Measurements from ENCODE around the gene CNTNAP2. TPM values are rescaled to one million over a fixed set of nuclear protein-coding genes. Genes with fewer than 3 reads are reported as not detected.

The CNTNAP2 gene
- total and polyA plus RNA-seq, 4 donors = 41.3 to 127 (median 67.8) TPM

GRCh38 chr7:147861058-147861716 lies 1744.6 kb downstream of the CNTNAP2 start:
- no peaks in the 10 kb centered on the region for H3K4me1 ChIP-seq (ENCODE audit: control insufficient read depth, insufficient read depth, low read length)
- H3K27me3 ChIP-seq (ENCODE audit: control insufficient read depth, insufficient read depth, low read length) = no peaks in the 10 kb centered on the region
- peak in 1 of 6 donors; percentile 41 for DNase-seq (ENCODE audit: low read depth in 4 of 6, low spot score in 6 of 6)
- H3K27ac ChIP-seq (ENCODE audit: low read depth, low read length) = no peak overlapping the region
- H3K36me3 ChIP-seq (ENCODE audit: control insufficient read depth, insufficient read depth, low read length) = no peaks in the 10 kb centered on the region
- H3K4me3 ChIP-seq (ENCODE audit: low read depth, low read length) = no peak overlapping the region
- WGBS (ENCODE audit: insufficient coverage) = no CpG with 5 or more reads among the region's 1 CpG
- H3K9me3 ChIP-seq (ENCODE audit: control insufficient read depth, insufficient read depth, low read length) = no peaks in the 10 kb centered on the region

- no peak overlapping the region for H3K4me3 ChIP-seq (ENCODE audit: low read depth, low read length)
- H3K27me3 ChIP-seq (ENCODE audit: control insufficient read depth, insufficient read depth, low read length) = no peaks in the 10 kb centered on the region
- WGBS (ENCODE audit: insufficient coverage) = no CpG with 5 or more reads among the region's 6 CpGs
- no peaks in the 10 kb centered on the region for H3K9me3 ChIP-seq (ENCODE audit: control insufficient read depth, insufficient read depth, low read length)
- no peak for DNase-seq (ENCODE audit: low read depth in 4 of 6, low spot score in 6 of 6)
- no peaks in the 10 kb centered on the region for H3K4me1 ChIP-seq (ENCODE audit: control insufficient read depth, insufficient read depth, low read length)
- no peaks in the 10 kb centered on the region for H3K36me3 ChIP-seq (ENCODE audit: control insufficient read depth, insufficient read depth, low read length)
- H3K27ac ChIP-seq (ENCODE audit: low read depth, low read length) = no peak overlapping the region
These were observed 1745.3 kb downstream of the CNTNAP2 start for GRCh38 chr7:147861945-147862344.

DNA sequence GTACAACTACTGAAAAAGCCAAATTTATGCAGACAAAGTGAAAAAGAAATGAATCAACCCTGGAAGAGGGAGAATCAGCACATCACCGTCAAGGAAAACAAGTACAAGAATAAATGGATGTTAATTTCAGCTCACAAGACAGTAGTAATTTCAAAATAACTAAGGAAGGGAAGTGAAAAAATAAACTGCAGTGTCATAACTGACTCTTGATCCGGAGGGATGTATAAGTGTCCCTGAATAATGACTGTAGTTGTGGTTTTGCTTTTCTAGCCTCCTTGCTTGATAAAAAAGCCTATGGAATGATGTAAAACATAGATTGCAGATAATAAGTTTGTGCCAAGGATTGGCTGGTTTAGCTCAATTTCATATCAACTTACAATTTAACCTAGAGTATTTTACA lies 1752.9 kb downstream of the CNTNAP2 start:
- WGBS (ENCODE audit: insufficient coverage) = no CpG with 5 or more reads among the region's 2 CpGs
- no peaks in the 10 kb centered on the region for H3K4me1 ChIP-seq (ENCODE audit: control insufficient read depth, insufficient read depth, low read length)
- no peak overlapping the region for H3K4me3 ChIP-seq (ENCODE audit: low read depth, low read length)
- no peaks in the 10 kb centered on the region for H3K27me3 ChIP-seq (ENCODE audit: control insufficient read depth, insufficient read depth, low read length)
- no peak for DNase-seq (ENCODE audit: low read depth in 4 of 6, low spot score in 6 of 6)
- H3K36me3 ChIP-seq (ENCODE audit: control insufficient read depth, insufficient read depth, low read length) = no peaks in the 10 kb centered on the region
- H3K27ac ChIP-seq (ENCODE audit: low read depth, low read length) = no peak overlapping the region
- H3K9me3 ChIP-seq (ENCODE audit: control insufficient read depth, insufficient read depth, low read length) = no peaks in the 10 kb centered on the region

DNA sequence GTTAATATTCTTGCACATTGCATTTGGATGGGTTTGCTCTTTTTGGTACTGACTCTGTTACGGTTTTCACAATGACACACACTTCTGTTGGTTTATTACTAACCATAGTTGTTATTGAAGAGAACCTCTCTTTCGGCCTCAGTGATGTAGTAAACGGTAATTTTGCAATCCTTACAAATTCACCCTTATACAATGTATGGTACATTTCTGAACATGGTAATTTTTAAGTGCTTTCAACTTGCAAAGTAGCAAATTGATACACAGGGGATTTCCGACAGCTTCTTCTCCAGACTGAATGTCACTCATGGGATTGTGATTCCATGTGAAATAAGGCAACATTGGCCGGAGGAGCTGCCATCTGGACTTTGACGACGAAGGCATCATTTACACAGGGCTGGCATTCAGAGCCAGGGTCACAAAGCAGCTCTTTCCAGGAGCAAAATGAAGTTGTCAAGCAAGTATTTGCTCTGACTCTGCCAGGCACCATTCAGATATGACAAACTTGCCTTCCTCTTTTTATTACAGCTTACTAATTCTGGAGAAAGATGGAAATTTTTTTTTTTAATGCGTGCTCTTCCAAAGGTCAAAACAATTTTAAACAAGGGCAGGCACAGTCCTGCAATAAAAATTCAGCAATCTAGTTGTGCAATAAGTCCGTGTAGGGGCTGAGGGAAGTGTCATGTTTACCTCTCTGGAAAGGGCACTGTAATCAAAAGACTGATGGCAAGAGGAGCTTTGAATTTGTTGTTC lies 1762.5 kb downstream of the CNTNAP2 start:
- 21% methylated on average over 4 of the region's 9 CpGs for WGBS (ENCODE audit: insufficient coverage)
- no peak overlapping the region for H3K27ac ChIP-seq (ENCODE audit: low read depth, low read length)
- no peaks in the 10 kb centered on the region for H3K27me3 ChIP-seq (ENCODE audit: control insufficient read depth, insufficient read depth, low read length)
- H3K4me3 ChIP-seq (ENCODE audit: low read depth, low read length) = no peak overlapping the region
- no peaks in the 10 kb centered on the region for H3K36me3 ChIP-seq (ENCODE audit: control insufficient read depth, insufficient read depth, low read length)
- H3K9me3 ChIP-seq (ENCODE audit: control insufficient read depth, insufficient read depth, low read length) = no peaks in the 10 kb centered on the region
- peak in 2 of 6 donors; percentile 38 to 66 for DNase-seq (ENCODE audit: low read depth in 4 of 6, low spot score in 6 of 6)
- H3K4me1 ChIP-seq (ENCODE audit: control insufficient read depth, insufficient read depth, low read length) = no peaks in the 10 kb centered on the region

GRCh38 chr7:147885869-147886268 lies 1769.3 kb downstream of the CNTNAP2 start:
- Histone ChIP-seq H3K36me3 (ENCODE audit: control insufficient read depth, insufficient read depth, low read length) (no peaks in the 10 kb centered on the region), H3K9me3 (ENCODE audit: control insufficient read depth, insufficient read depth, low read length) (no peaks in the 10 kb centered on the region), H3K27ac (ENCODE audit: low read depth, low read length) (no peak overlapping the region), H3K4me3 (ENCODE audit: low read depth, low read length) (no peak overlapping the region), H3K4me1 (ENCODE audit: control insufficient read depth, insufficient read depth, low read length) (no peaks in the 10 kb centered on the region), H3K27me3 (ENCODE audit: control insufficient read depth, insufficient read depth, low read length) (no peaks in the 10 kb centered on the region)
- DNase-seq (ENCODE audit: low read depth in 4 of 6, low spot score in 6 of 6) = no peak
- 94% methylated on average over 5 of the region's 5 CpGs for WGBS (ENCODE audit: insufficient coverage)

GRCh38 chr7:147894271-147894670 lies 1777.7 kb downstream of the CNTNAP2 start:
- Histone ChIP-seq H3K4me1 (ENCODE audit: control insufficient read depth, insufficient read depth, low read length) (no peaks in the 10 kb centered on the region), H3K4me3 (ENCODE audit: low read depth, low read length) (no peak overlapping the region), H3K27ac (ENCODE audit: low read depth, low read length) (no peak overlapping the region), H3K36me3 (ENCODE audit: control insufficient read depth, insufficient read depth, low read length) (no peaks in the 10 kb centered on the region), H3K27me3 (ENCODE audit: control insufficient read depth, insufficient read depth, low read length) (no peaks in the 10 kb centered on the region), H3K9me3 (ENCODE audit: control insufficient read depth, insufficient read depth, low read length) (no peaks in the 10 kb centered on the region)
- 39% methylated on average over 2 of the region's 4 CpGs for WGBS (ENCODE audit: insufficient coverage)
- peak in 1 of 6 donors; percentile 53 for DNase-seq (ENCODE audit: low read depth in 4 of 6, low spot score in 6 of 6)

- Histone ChIP-seq H3K9me3 (ENCODE audit: control insufficient read depth, insufficient read depth, low read length) (no peaks in the 10 kb centered on the region), H3K4me3 (ENCODE audit: low read depth, low read length) (no peak overlapping the region), H3K4me1 (ENCODE audit: control insufficient read depth, insufficient read depth, low read length) (no peaks in the 10 kb centered on the region), H3K27me3 (ENCODE audit: control insufficient read depth, insufficient read depth, low read length) (no peaks in the 10 kb centered on the region), H3K27ac (ENCODE audit: low read depth, low read length) (no peak overlapping the region), H3K36me3 (ENCODE audit: control insufficient read depth, insufficient read depth, low read length) (no peaks in the 10 kb centered on the region)
- 100% methylated on average over 3 of the region's 7 CpGs for WGBS (ENCODE audit: insufficient coverage)
- DNase-seq (ENCODE audit: low read depth in 4 of 6, low spot score in 6 of 6) = no peak
These were observed 1779.5 kb downstream of the CNTNAP2 start for GRCh38 chr7:147896121-147896520.

GRCh38 chr7:147903536-147904218 lies 1787.1 kb downstream of the CNTNAP2 start:
- Histone ChIP-seq H3K4me1 (ENCODE audit: control insufficient read depth, insufficient read depth, low read length) (peaks cover 4% of the 10 kb centered on the region), H3K4me3 (ENCODE audit: low read depth, low read length) (no peak overlapping the region), H3K36me3 (ENCODE audit: control insufficient read depth, insufficient read depth, low read length) (no peaks in the 10 kb centered on the region), H3K27ac (ENCODE audit: low read depth, low read length) (no peak overlapping the region), H3K9me3 (ENCODE audit: control insufficient read depth, insufficient read depth, low read length) (peaks cover 3% of the 10 kb centered on the region), H3K27me3 (ENCODE audit: control insufficient read depth, insufficient read depth, low read length) (no peaks in the 10 kb centered on the region)
- 66% methylated on average over 12 of the region's 13 CpGs for WGBS (ENCODE audit: insufficient coverage)
- DNase-seq (ENCODE audit: low read depth in 4 of 6, low spot score in 6 of 6) = no peak

DNA sequence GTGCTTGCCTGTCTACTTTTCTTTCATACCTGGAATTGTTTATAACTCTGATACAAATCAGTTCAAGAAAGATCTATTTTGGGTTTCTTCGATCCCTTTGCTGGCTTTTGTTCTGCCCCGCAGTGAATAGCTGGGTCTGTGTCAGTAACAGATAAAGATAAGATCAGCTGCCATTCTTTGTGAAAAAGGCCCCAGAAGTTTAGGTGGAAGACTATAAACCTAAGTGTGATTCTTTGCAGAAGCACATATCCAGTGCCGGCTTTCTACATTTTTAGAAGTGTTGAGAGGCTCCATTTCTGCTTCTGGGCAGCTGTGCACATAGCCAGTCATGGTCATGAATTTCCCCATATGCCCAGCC lies 1787.6 kb downstream of the CNTNAP2 start:
- Histone ChIP-seq H3K4me1 (ENCODE audit: control insufficient read depth, insufficient read depth, low read length) (peaks cover 4% of the 10 kb centered on the region), H3K27ac (ENCODE audit: low read depth, low read length) (no peak overlapping the region), H3K27me3 (ENCODE audit: control insufficient read depth, insufficient read depth, low read length) (no peaks in the 10 kb centered on the region), H3K9me3 (ENCODE audit: control insufficient read depth, insufficient read depth, low read length) (peaks cover 3% of the 10 kb centered on the region), H3K4me3 (ENCODE audit: low read depth, low read length) (no peak overlapping the region), H3K36me3 (ENCODE audit: control insufficient read depth, insufficient read depth, low read length) (no peaks in the 10 kb centered on the region)
- DNase-seq (ENCODE audit: low read depth in 4 of 6, low spot score in 6 of 6) = no peak
- WGBS (ENCODE audit: insufficient coverage) = 42% methylated on average over 2 of the region's 3 CpGs
